ENCODE data around the gene SPATA31C1.

Gene SPATA31C1

GRCh38 chr9:87950765-87951488 is 33.2 kb downstream of the SPATA31C1 start:
- no peaks in the 10 kb centered on the region for H3K4me1 Mint-ChIP-seq
- ATAC-seq (peak; percentile 43), DNase-seq (no peak)
- no peak overlapping the region for H3K27ac Mint-ChIP-seq
- H3K9me3 Mint-ChIP-seq, result no peaks in the 10 kb centered on the region
- peaks cover 60% of the 10 kb centered on the region for H3K27me3 Mint-ChIP-seq
- no peak overlapping the region for H3K4me3 Mint-ChIP-seq

- peaks cover 52% of the 10 kb centered on the region for H3K27me3 Mint-ChIP-seq
- no peak overlapping the region for H3K4me3 Mint-ChIP-seq
- no peaks in the 10 kb centered on the region for H3K4me1 Mint-ChIP-seq
- no peak overlapping the region for H3K27ac Mint-ChIP-seq
- DNase-seq (no peak), ATAC-seq (no peak)
- H3K9me3 Mint-ChIP-seq, result no peaks in the 10 kb centered on the region
Observed at GRCh38 chr9:87954230-87954629, 36.5 kb downstream of the SPATA31C1 start.

- ATAC-seq (peak; percentile 56), DNase-seq (no peak)
- no peak overlapping the region for H3K27ac Mint-ChIP-seq
- H3K27me3 Mint-ChIP-seq, result peaks cover 50% of the 10 kb centered on the region
- H3K9me3 Mint-ChIP-seq, result peaks cover 0 to 7% of the 10 kb centered on the region in 2 donors
- no peaks in the 10 kb centered on the region for H3K4me1 Mint-ChIP-seq
- no peak overlapping the region for H3K4me3 Mint-ChIP-seq
Observed at GRCh38 chr9:87957839-87958238, 40.1 kb downstream of the SPATA31C1 start.

- no peak for DNase-seq
- Mint-ChIP-seq H3K4me3 (no peak overlapping the region), H3K27me3 (peaks cover 49% of the 10 kb centered on the region), H3K4me1 (no peaks in the 10 kb centered on the region), H3K27ac (no peak overlapping the region), H3K9me3 (peaks cover 0 to 7% of the 10 kb centered on the region in 2 donors)
- no peak for ATAC-seq
Observed at GRCh38 chr9:87958591-87958990, 40.8 kb downstream of the SPATA31C1 start.

- H3K27ac Mint-ChIP-seq, result no peak overlapping the region
- H3K4me1 Mint-ChIP-seq, result no peaks in the 10 kb centered on the region
- no peak overlapping the region for H3K4me3 Mint-ChIP-seq
Observed at GRCh38 chr9:87959916-87960581, 42.3 kb downstream of the SPATA31C1 start.

GRCh38 chr9:87963770-87964169 is 46.0 kb downstream of the SPATA31C1 start:
- Mint-ChIP-seq H3K4me3 (no peak overlapping the region), H3K9me3 (peaks cover 0 to 7% of the 10 kb centered on the region in 2 donors), H3K27ac (no peak overlapping the region), H3K27me3 (peaks cover 26% of the 10 kb centered on the region), H3K4me1 (no peaks in the 10 kb centered on the region)
- ATAC-seq, result no peak
- no peak for DNase-seq

More at GRCh38 chr9:87959916-87960581, 42.3 kb downstream of the SPATA31C1 start:
- peaks cover 0 to 7% of the 10 kb centered on the region in 2 donors for H3K9me3 Mint-ChIP-seq
- H3K27me3 Mint-ChIP-seq, result peaks cover 36% of the 10 kb centered on the region
- no peak for ATAC-seq
- no peak for DNase-seq

GRCh38 chr9:87964826-87965225 is 47.1 kb downstream of the SPATA31C1 start:
- ATAC-seq, result no peak
- Mint-ChIP-seq H3K4me3 (no peak overlapping the region), H3K27ac (no peak overlapping the region)

GRCh38 chr9:87968155-87968554 is 50.4 kb downstream of the SPATA31C1 start:
- DNase-seq (no peak), ATAC-seq (no peak)
- H3K9me3 Mint-ChIP-seq, result no peaks in the 10 kb centered on the region
- H3K4me3 Mint-ChIP-seq, result no peak overlapping the region
- no peaks in the 10 kb centered on the region for H3K27me3 Mint-ChIP-seq
- H3K4me1 Mint-ChIP-seq, result peaks cover 9% of the 10 kb centered on the region
- peak overlapping the region in 1 of 2 donors; percentile 54 for H3K27ac Mint-ChIP-seq

More at GRCh38 chr9:87964826-87965225, 47.1 kb downstream of the SPATA31C1 start:
- H3K4me1 Mint-ChIP-seq, result no peaks in the 10 kb centered on the region
- DNase-seq, result no peak
- H3K27me3 Mint-ChIP-seq, result peaks cover 16% of the 10 kb centered on the region
- H3K9me3 Mint-ChIP-seq, result peaks cover 0 to 3% of the 10 kb centered on the region in 2 donors

- H3K27me3 Mint-ChIP-seq, result no peaks in the 10 kb centered on the region
- no peak overlapping the region for H3K4me3 Mint-ChIP-seq
- no peaks in the 10 kb centered on the region for H3K9me3 Mint-ChIP-seq
- DNase-seq (no peak), ATAC-seq (no peak)
- H3K27ac Mint-ChIP-seq, result no peak overlapping the region
- H3K4me1 Mint-ChIP-seq, result peaks cover 28% of the 10 kb centered on the region
Observed at GRCh38 chr9:87970602-87971001, 52.8 kb downstream of the SPATA31C1 start.

GRCh38 chr9:87973122-87973521 is 55.4 kb downstream of the SPATA31C1 start:
- no peaks in the 10 kb centered on the region for H3K9me3 Mint-ChIP-seq
- H3K4me1 Mint-ChIP-seq, result peaks cover 28% of the 10 kb centered on the region
- H3K27ac Mint-ChIP-seq, result peak overlapping the region in 1 of 2 donors; percentile 0
- peak overlapping the region; percentile 94 to 97 for H3K4me3 Mint-ChIP-seq
- H3K27me3 Mint-ChIP-seq, result no peaks in the 10 kb centered on the region
- no peak for DNase-seq
- no peak for ATAC-seq
